ENCODE data around the gene SPRN. TPM values are rescaled to one million over a fixed set of nuclear protein-coding genes. Genes with fewer than 3 reads are reported as not detected.
"Not testable (repeated sequence)": the region's sequence is repeated elsewhere in the genome, so short reads cannot be mapped to it uniquely, and the experiment has no call there.

SPRN gene
- total and polyA plus RNA-seq, 2 experiments from 2014 or later: 0.31 TPM

DNA sequence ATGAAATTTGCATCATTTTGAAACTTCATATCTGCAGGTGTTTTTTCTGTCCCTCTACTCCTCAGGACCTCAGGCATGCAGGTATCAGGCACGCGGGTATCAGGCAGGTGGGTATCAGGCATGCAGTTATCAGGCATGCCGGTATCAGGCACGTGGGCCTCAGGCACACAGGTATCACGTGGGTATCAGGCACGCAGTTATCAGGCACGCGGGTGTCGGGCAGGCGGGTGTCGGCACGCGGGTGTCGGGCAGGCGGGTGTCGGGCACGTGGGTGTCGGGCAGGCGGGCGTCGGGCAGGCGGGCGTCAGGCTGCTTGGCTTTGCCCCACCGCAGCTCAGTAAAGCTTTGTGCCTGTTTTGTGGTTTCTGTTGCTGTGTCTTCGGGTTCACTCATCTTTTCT lies 8.7 kb downstream of the SPRN start:
- Histone ChIP-seq H3K27me3 (ENCODE audit: insufficient read depth) (no peaks in the 10 kb centered on the region), H3K4me3 (no peak overlapping the region), H3F3A (replicated peaks; ENCODE audit: low read depth) (no peaks in the 10 kb centered on the region), H3K36me3 (ENCODE audit: insufficient read depth) (peaks cover 22% of the 10 kb centered on the region), H3K79me2 (replicated peaks; ENCODE audit: insufficient read depth) (peaks cover 24% of the 10 kb centered on the region), H2AFZ (no peak overlapping the region), H3K27ac (ENCODE audit: low read depth) (no peak overlapping the region), H3K4me1 (ENCODE audit: insufficient read depth) (no peaks in the 10 kb centered on the region), H3K4me2 (no peak overlapping the region), H3K9me2 (ENCODE audit: insufficient read depth) (0 out of 2 replicates have a peak, but pooled peaks cover 3% of the 10 kb centered on the region), H4K20me1 (replicated peaks; ENCODE audit: insufficient read depth) (no peaks in the 10 kb centered on the region; the same call in 1 of the 2 replicates)
- Mint-ChIP-seq H3K27ac (no peak overlapping the region), H3K36me3 (ENCODE audit: low read depth) (peaks cover 62% of the 10 kb centered on the region), H3K27me3 (ENCODE audit: insufficient read depth, low read depth, poor library complexity) (peaks cover 5% of the 10 kb centered on the region), H3K4me1 (no peaks in the 10 kb centered on the region), H3K9me3 (peaks cover 40% of the 10 kb centered on the region), H3K4me3 (no peak overlapping the region)
- TF ChIP-seq EZH2 (IDR thresholded peaks at IDR 0.05; ENCODE audit: low read depth, unreplicated experiment) (no peak), NANOG (IDR thresholded peaks at IDR 0.05; ENCODE audit: borderline replicate concordance) (no peak), ZNF114 (CRISPR knock-in tag; IDR thresholded peaks at IDR 0.05) (no peak), ZNF331 (CRISPR knock-in tag; IDR thresholded peaks at IDR 0.05; ENCODE audit: low read depth) (no peak)
- TF ChIP-seq, protein P1, sequence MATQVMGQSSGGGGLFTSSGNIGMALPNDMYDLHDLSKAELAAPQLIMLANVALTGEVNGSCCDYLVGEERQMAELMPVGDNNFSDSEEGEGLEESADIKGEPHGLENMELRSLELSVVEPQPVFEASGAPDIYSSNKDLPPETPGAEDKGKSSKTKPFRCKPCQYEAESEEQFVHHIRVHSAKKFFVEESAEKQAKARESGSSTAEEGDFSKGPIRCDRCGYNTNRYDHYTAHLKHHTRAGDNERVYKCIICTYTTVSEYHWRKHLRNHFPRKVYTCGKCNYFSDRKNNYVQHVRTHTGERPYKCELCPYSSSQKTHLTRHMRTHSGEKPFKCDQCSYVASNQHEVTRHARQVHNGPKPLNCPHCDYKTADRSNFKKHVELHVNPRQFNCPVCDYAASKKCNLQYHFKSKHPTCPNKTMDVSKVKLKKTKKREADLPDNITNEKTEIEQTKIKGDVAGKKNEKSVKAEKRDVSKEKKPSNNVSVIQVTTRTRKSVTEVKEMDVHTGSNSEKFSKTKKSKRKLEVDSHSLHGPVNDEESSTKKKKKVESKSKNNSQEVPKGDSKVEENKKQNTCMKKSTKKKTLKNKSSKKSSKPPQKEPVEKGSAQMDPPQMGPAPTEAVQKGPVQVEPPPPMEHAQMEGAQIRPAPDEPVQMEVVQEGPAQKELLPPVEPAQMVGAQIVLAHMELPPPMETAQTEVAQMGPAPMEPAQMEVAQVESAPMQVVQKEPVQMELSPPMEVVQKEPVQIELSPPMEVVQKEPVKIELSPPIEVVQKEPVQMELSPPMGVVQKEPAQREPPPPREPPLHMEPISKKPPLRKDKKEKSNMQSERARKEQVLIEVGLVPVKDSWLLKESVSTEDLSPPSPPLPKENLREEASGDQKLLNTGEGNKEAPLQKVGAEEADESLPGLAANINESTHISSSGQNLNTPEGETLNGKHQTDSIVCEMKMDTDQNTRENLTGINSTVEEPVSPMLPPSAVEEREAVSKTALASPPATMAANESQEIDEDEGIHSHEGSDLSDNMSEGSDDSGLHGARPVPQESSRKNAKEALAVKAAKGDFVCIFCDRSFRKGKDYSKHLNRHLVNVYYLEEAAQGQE (IDR thresholded peaks at IDR 0.05; ENCODE audit: unreplicated experiment): no peak
- no peak for ATAC-seq
- DNase-seq (ENCODE audit: low spot score): no peak

DNA sequence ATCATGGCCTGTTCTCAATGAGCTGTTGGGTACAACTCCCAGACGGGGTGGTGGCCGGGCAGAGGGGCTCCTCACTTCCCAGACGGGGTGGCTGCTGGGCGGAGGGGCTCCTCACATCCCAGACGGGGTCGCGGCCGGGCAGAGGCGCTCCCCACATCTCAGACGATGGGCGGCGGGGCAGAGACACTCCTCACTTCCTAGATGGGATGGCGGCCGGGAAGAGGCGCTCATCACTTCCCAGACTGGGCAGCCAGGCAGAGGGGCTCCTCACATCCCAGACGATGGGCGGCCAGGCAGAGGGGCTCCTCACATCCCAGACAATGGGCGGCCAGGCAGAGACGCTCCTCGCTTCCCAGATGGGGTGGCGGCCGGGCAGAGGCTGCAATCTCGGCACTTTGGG lies 10.0 kb downstream of the SPRN start:
- H3K4me2 ChIP-seq; H3K27ac Mint-ChIP-seq; ATAC-seq; H3K4me1 ChIP-seq (ENCODE audit: insufficient read depth); H3K4me1 Mint-ChIP-seq; H3K9me2 ChIP-seq (ENCODE audit: insufficient read depth); H4K20me1 ChIP-seq (replicated peaks; ENCODE audit: insufficient read depth); DNase-seq (ENCODE audit: low spot score); H2AFZ ChIP-seq; H3K4me3 ChIP-seq; H3K27me3 ChIP-seq (ENCODE audit: insufficient read depth); H3F3A ChIP-seq (replicated peaks; ENCODE audit: low read depth); H3K4me3 Mint-ChIP-seq; H3K27ac ChIP-seq (ENCODE audit: low read depth); H3K27me3 Mint-ChIP-seq (ENCODE audit: insufficient read depth, low read depth, poor library complexity): not testable (repeated sequence)
- Histone ChIP-seq H3K79me2 (replicated peaks; ENCODE audit: insufficient read depth) (peaks cover 37% of the 10 kb centered on the region), H3K36me3 (ENCODE audit: insufficient read depth) (peaks cover 34% of the 10 kb centered on the region)
- H3K9me3 Mint-ChIP-seq: peaks cover 40% of the 10 kb centered on the region
- H3K36me3 Mint-ChIP-seq (ENCODE audit: low read depth): peaks cover 74% of the 10 kb centered on the region

DNA sequence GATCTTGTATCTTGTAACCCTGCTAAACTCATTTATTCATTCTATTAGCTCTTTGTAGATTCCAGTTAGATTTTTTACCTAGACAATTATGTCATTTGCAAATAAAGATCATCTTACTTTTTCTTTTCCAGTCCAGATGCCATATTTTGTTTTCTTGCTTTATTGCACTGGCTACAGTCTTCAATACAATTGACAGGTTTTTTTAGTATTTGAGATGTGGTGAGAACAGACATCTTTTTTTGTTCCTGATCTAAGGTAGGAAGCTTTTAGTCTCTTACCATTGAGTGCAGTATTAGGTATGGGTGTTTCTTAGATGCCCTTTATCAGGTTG lies 12.1 kb downstream of the SPRN start:
- Histone ChIP-seq H3K27me3 (ENCODE audit: insufficient read depth) (no peaks in the 10 kb centered on the region), H3K9me2 (ENCODE audit: insufficient read depth) (0 out of 2 replicates have a peak, but pooled peaks cover 3% of the 10 kb centered on the region), H3K4me3 (no peak overlapping the region), H3K36me3 (ENCODE audit: insufficient read depth) (peaks cover 34% of the 10 kb centered on the region), H2AFZ (no peak overlapping the region), H3F3A (replicated peaks; ENCODE audit: low read depth) (no peaks in the 10 kb centered on the region), H3K4me1 (ENCODE audit: insufficient read depth) (no peaks in the 10 kb centered on the region), H3K4me2 (no peak overlapping the region), H3K27ac (ENCODE audit: low read depth) (no peak overlapping the region), H4K20me1 (replicated peaks; ENCODE audit: insufficient read depth) (peaks cover 15% of the 10 kb centered on the region; the same call in 1 of the 2 replicates), H3K79me2 (replicated peaks; ENCODE audit: insufficient read depth) (peaks cover 57% of the 10 kb centered on the region)
- ATAC-seq: no peak
- H3K4me3 Mint-ChIP-seq: no peak overlapping the region
- no peaks in the 10 kb centered on the region for H3K4me1 Mint-ChIP-seq
- no peak overlapping the region for H3K27ac Mint-ChIP-seq
- H3K9me3 Mint-ChIP-seq: peaks cover 40% of the 10 kb centered on the region
- no peaks in the 10 kb centered on the region for H3K27me3 Mint-ChIP-seq (ENCODE audit: insufficient read depth, low read depth, poor library complexity)
- DNase-seq (ENCODE audit: low spot score): no peak
- H3K36me3 Mint-ChIP-seq (ENCODE audit: low read depth): peaks cover 86% of the 10 kb centered on the region
- no peak for TF ChIP-seq EZH2phosphoT487 (IDR thresholded peaks at IDR 0.05; ENCODE audit: unreplicated experiment)
- TF ChIP-seq CREB1 (CRISPR knock-in tag; IDR thresholded peaks at IDR 0.05; ENCODE audit: low read depth): no peak
- no peak for TF ChIP-seq EZH2 (IDR thresholded peaks at IDR 0.05; ENCODE audit: low read depth, unreplicated experiment)
- TF ChIP-seq ZNF331 (CRISPR knock-in tag; IDR thresholded peaks at IDR 0.05; ENCODE audit: low read depth): no peak
- TF ChIP-seq STAT1 (IDR thresholded peaks at IDR 0.05; ENCODE audit: unreplicated experiment): no peak
- TF ChIP-seq, protein P2, sequence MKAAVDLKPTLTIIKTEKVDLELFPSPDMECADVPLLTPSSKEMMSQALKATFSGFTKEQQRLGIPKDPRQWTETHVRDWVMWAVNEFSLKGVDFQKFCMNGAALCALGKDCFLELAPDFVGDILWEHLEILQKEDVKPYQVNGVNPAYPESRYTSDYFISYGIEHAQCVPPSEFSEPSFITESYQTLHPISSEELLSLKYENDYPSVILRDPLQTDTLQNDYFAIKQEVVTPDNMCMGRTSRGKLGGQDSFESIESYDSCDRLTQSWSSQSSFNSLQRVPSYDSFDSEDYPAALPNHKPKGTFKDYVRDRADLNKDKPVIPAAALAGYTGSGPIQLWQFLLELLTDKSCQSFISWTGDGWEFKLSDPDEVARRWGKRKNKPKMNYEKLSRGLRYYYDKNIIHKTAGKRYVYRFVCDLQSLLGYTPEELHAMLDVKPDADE (IDR thresholded peaks at IDR 0.05): no peak
- TF ChIP-seq ZNF114 (CRISPR knock-in tag; IDR thresholded peaks at IDR 0.05): no peak
- TF ChIP-seq JUNB (IDR thresholded peaks at IDR 0.05; ENCODE audit: unreplicated experiment): no peak
- TF ChIP-seq, protein P3, sequence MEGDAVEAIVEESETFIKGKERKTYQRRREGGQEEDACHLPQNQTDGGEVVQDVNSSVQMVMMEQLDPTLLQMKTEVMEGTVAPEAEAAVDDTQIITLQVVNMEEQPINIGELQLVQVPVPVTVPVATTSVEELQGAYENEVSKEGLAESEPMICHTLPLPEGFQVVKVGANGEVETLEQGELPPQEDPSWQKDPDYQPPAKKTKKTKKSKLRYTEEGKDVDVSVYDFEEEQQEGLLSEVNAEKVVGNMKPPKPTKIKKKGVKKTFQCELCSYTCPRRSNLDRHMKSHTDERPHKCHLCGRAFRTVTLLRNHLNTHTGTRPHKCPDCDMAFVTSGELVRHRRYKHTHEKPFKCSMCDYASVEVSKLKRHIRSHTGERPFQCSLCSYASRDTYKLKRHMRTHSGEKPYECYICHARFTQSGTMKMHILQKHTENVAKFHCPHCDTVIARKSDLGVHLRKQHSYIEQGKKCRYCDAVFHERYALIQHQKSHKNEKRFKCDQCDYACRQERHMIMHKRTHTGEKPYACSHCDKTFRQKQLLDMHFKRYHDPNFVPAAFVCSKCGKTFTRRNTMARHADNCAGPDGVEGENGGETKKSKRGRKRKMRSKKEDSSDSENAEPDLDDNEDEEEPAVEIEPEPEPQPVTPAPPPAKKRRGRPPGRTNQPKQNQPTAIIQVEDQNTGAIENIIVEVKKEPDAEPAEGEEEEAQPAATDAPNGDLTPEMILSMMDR (conservative IDR thresholded peaks at IDR 0.05; ENCODE audit: low read depth in 2 of 2): no peak

All from GM23338 (cell line).